Adrenal gland (tissue), 12 donors: Measurements from ENCODE around the gene CREB5. TPM values are rescaled to one million over a fixed set of nuclear protein-coding genes. Genes with fewer than 3 reads are reported as not detected.

ENCODE experiments used
- DNase-seq, 7 donors: peaks; one replicate each; pipeline ENCODE4 v3.0.0-alpha.2; 2019 to 2020
- H3K27ac ChIP-seq, 5 donors: fragments of 200-600 bp; sonication (generic) in 4 of 5; 1 replicate in 3 of 5; 2 replicates in 2 of 5; pipeline versions ENCODE4 v1.5.1 to v1.8.0; 2016 to 2020; ENCODE audit warnings: mild to moderate bottlenecking in 1 of 5
- H3K27me3 ChIP-seq: fragments of 200-600 bp; 2 replicates; pipeline ENCODE4 v1.8.0; 2021
- H3K36me3 ChIP-seq, 2 donors: fragments of 200-600 bp; replicated peaks in 1 of 2; 1 replicate in 1 of 2; 2 replicates in 1 of 2; pipeline versions ENCODE4 v1.5.1 to v1.8.0; 2018 to 2022
- H3K4me1 ChIP-seq, 2 donors: fragments of 200-600 bp; replicated peaks in 1 of 2; 1 replicate in 1 of 2; 2 replicates in 1 of 2; pipeline versions ENCODE4 v1.5.1 to v1.8.0; 2018 to 2021
- H3K4me3 ChIP-seq, 4 donors: fragments of 200-600 bp; sonication (generic) in 3 of 4; one replicate each; pipeline ENCODE4 v1.5.1; 2016 to 2018
- H3K9me3 ChIP-seq, 3 donors: fragments of 200-600 bp; sonication (generic) in 1 of 3; replicated peaks in 1 of 3; 1 replicate in 2 of 3; 2 replicates in 1 of 3; pipeline versions ENCODE4 v1.5.1 to v1.8.0; 2016 to 2021
- POLR2A ChIP-seq, 2 donors: fragments of 450-650 bp; IDR thresholded peaks; one replicate each; pipeline ENCODE4 v1.6.1; 2017; ENCODE audit warnings: antibody characterized with exemption in 2 of 2, mild to moderate bottlenecking in 2 of 2, moderate library complexity in 1 of 2
- WGBS, 4 donors: extraction: QIAGEN DNeasy Blood & Tissue Kit in 2 of 4; methylation state at CpG; one replicate each; pipeline versions ENCODE4 v1.1.5 to v1.1.7; 2013 to 2017; 5-methylcytosine and 5-hydroxymethylcytosine counted together
- intact Hi-C, 2 donors: fragments of 100-400 bp; cut with DNase I; formaldehyde crosslinking; loops; one replicate each; pipeline versions ENCODE4 v1.14.1 to v1.15.0; 2022 to 2023
- polyA plus RNA-seq, 3 donors: library from polyadenylated mRNA; stranded (reverse); fragments of 200-250 nt in 2 of 3; fragments of 350-450 nt in 1 of 3; fragmentation: Illumina TruSeq in 1 of 3; extraction: RNeasy Lipid Tissue Mini Kit (QIAGEN cat#74804) in 1 of 3; gene quantifications; one replicate each; pipeline ENCODE4 v1.2.3, GENCODE V29; 2013 to 2014
- total RNA-seq, 9 donors: library from RNA; depleted of rRNA in 4 of 9; stranded (reverse); fragments of >200 nt in 4 of 9; fragments of 120-200 nt in 1 of 9; fragmentation: NEBNext Ultra II Directional in 1 of 9; extraction: Animal tissue kit (Norgen Biotek cat#: 25700) in 1 of 9; gene quantifications; one replicate each; pipeline versions ENCODE4 v1.1.0 to v1.2.4, GENCODE V29; 2013 to 2023
- TF ChIP-seq, protein P1 (sequence below), 6 experiments: fragments of 450-650 bp in 4 of 6; fragments of 200-600 bp in 2 of 6; sonication (generic) in 1 of 6; IDR thresholded peaks; 1 replicate in 5 of 6; 2 replicates in 1 of 6; pipeline versions ENCODE4 v1.5.1 to v1.8.0; 2016 to 2021; ENCODE audit warnings: antibody characterized with exemption in 6 of 6, mild to moderate bottlenecking in 2 of 6, moderate library complexity in 1 of 6
- donor health status: healthy with polysubstance abuse.
- donor health status: Bipolar disorder and iron deficiency.
- donor health status: DM: yes; HTN: yes; CAD: no.
- donor health status: DM: no; HTN: no; CAD: no.
- donor health status: DM: no; HTN: no; CAD: no.
- donor health status: DM: yes; HTN: yes; CAD: no.

The CREB5 gene
- total and polyA plus RNA-seq, 12 donors, result 0.69 to 5.4 (median 1.3) TPM

DNA sequence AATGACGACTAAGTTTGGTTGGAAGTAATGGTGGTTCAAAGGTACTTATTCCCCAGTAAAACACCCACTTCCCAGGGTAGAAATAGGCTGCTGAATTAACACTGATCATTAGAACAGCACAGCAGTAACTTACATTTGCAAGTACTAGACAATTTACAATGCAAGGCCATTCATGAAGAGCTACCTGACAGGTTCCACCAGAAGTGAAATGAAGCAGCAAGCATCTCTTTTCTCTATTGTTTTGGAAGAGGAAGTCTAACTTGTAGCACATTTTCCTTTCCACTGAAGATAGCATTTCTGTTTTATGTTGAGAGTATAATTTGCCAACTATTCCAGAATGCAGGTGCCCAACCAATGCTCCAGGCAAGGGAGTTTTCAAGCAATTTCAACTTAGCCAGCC lies 145.9 kb downstream of the CREB5 start:
- Histone ChIP-seq H3K36me3 (no peaks in the 10 kb centered on the region), H3K4me3 (no peak overlapping the region), H3K27me3 (no peaks in the 10 kb centered on the region), H3K9me3 (no peaks in the 10 kb centered on the region), H3K4me1 (peaks cover 0 to 2% of the 10 kb centered on the region in 2 donors), H3K27ac (no peak overlapping the region)
- WGBS, 4 donors, result 57 to 75% (median 65%) methylated on average over 1 of the region's 1 CpG
- intact Hi-C loops, result no loop called here
- no peak for DNase-seq
- no peak for TF ChIP-seq POLR2A (IDR thresholded peaks at IDR 0.05)
- TF ChIP-seq, protein P1, sequence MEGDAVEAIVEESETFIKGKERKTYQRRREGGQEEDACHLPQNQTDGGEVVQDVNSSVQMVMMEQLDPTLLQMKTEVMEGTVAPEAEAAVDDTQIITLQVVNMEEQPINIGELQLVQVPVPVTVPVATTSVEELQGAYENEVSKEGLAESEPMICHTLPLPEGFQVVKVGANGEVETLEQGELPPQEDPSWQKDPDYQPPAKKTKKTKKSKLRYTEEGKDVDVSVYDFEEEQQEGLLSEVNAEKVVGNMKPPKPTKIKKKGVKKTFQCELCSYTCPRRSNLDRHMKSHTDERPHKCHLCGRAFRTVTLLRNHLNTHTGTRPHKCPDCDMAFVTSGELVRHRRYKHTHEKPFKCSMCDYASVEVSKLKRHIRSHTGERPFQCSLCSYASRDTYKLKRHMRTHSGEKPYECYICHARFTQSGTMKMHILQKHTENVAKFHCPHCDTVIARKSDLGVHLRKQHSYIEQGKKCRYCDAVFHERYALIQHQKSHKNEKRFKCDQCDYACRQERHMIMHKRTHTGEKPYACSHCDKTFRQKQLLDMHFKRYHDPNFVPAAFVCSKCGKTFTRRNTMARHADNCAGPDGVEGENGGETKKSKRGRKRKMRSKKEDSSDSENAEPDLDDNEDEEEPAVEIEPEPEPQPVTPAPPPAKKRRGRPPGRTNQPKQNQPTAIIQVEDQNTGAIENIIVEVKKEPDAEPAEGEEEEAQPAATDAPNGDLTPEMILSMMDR (IDR thresholded peaks at IDR 0.05), result no peak

DNA sequence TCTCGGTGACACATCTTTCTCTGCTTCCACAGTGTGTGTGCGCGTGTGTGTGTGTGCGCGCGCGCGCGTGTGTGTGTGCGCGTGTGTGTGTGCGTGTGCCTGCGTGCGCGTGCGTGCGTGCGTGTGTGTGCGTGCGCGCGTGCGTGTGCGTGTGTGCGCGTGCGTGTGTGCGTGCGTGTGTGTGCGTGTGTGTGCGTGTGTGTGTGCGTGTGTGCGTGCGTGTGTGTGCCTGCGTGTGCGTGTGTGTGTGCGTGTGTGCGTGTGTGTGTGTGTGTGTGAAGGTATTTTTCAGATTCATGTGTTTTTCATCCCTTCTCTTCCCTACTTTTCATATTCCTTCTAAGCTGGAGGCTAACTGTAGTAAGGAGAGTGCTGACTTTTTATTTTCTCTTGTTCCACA lies 148.4 kb downstream of the CREB5 start:
- TF ChIP-seq, protein P1 (IDR thresholded peaks at IDR 0.05), result no peak
- no peak for TF ChIP-seq POLR2A (IDR thresholded peaks at IDR 0.05)
- Histone ChIP-seq H3K4me1 (no peaks in the 10 kb centered on the region), H3K27ac (no peak overlapping the region), H3K36me3 (no peaks in the 10 kb centered on the region), H3K27me3 (no peaks in the 10 kb centered on the region), H3K4me3 (no peak overlapping the region), H3K9me3 (no peaks in the 10 kb centered on the region)
- 36 to 61% (median 48%) methylated on average over 14 to 38 of the region's 38 CpGs for WGBS, 4 donors
- no peak for DNase-seq
- intact Hi-C loops, result no loop called here

GRCh38 chr7:28564033-28564432 lies 151.7 kb downstream of the CREB5 start:
- no peak overlapping the region for H3K4me3 ChIP-seq
- TF ChIP-seq, protein P1 (IDR thresholded peaks at IDR 0.05), result no peak
- no peak for TF ChIP-seq POLR2A (IDR thresholded peaks at IDR 0.05)
- H3K9me3 ChIP-seq, result no peaks in the 10 kb centered on the region
- 58 to 73% (median 65%) methylated on average over 3 of the region's 3 CpGs for WGBS, 4 donors
- intact Hi-C loops, result no loop called here
- no peaks in the 10 kb centered on the region for H3K36me3 ChIP-seq
- DNase-seq, result no peak
- no peaks in the 10 kb centered on the region for H3K4me1 ChIP-seq
- H3K27me3 ChIP-seq, result no peaks in the 10 kb centered on the region
- no peak overlapping the region for H3K27ac ChIP-seq

- Histone ChIP-seq H3K4me1 (no peaks in the 10 kb centered on the region), H3K9me3 (no peaks in the 10 kb centered on the region), H3K36me3 (no peaks in the 10 kb centered on the region), H3K27me3 (no peaks in the 10 kb centered on the region), H3K4me3 (no peak overlapping the region), H3K27ac (no peak overlapping the region)
- intact Hi-C loops, result no loop called here
- DNase-seq, result no peak
- WGBS, 4 donors, result 65 to 69% (median 66%) methylated on average over 4 of the region's 4 CpGs
- TF ChIP-seq, protein P1 (IDR thresholded peaks at IDR 0.05), result no peak
- no peak for TF ChIP-seq POLR2A (IDR thresholded peaks at IDR 0.05)
Measured at GRCh38 chr7:28564755-28565374, 152.5 kb downstream of the CREB5 start.
